Suprapubic skin (tissue), 3 donors: Measurements from ENCODE around the gene TYW1.
"Not testable (repeated sequence)": the region's sequence is repeated elsewhere in the genome, so short reads cannot be mapped to it uniquely, and the experiment has no call there.

Experiments
- EP300 ChIP-seq: sonication (generic); formaldehyde crosslinking; IDR thresholded peaks from one replicate; pipeline ENCODE4 v1.6.1; 2017; ENCODE audit warnings: antibody characterized with exemption
- POLR2A ChIP-seq, 2 donors: fragments of 450-650 bp; IDR thresholded peaks; one replicate each; pipeline ENCODE4 v1.6.1; 2017; ENCODE audit warnings: antibody characterized with exemption in 2 of 2, mild to moderate bottlenecking in 2 of 2, moderate library complexity in 2 of 2
- TF ChIP-seq, protein P1 (sequence below), 2 donors: fragments of 200-600 bp in 1 of 2; fragments of 450-650 bp in 1 of 2; sonication (generic) in 1 of 2; IDR thresholded peaks; one replicate each; pipeline ENCODE4 v1.5.1; 2016 to 2019; ENCODE audit warnings: antibody characterized with exemption in 2 of 2, mild to moderate bottlenecking in 1 of 2, moderate library complexity in 1 of 2

GRCh38 chr7:67226340-67226907 lies 229.8 kb downstream of the TYW1 start:
- TF ChIP-seq POLR2A (IDR thresholded peaks at IDR 0.05); EP300: not testable (repeated sequence)
- TF ChIP-seq, protein P1, sequence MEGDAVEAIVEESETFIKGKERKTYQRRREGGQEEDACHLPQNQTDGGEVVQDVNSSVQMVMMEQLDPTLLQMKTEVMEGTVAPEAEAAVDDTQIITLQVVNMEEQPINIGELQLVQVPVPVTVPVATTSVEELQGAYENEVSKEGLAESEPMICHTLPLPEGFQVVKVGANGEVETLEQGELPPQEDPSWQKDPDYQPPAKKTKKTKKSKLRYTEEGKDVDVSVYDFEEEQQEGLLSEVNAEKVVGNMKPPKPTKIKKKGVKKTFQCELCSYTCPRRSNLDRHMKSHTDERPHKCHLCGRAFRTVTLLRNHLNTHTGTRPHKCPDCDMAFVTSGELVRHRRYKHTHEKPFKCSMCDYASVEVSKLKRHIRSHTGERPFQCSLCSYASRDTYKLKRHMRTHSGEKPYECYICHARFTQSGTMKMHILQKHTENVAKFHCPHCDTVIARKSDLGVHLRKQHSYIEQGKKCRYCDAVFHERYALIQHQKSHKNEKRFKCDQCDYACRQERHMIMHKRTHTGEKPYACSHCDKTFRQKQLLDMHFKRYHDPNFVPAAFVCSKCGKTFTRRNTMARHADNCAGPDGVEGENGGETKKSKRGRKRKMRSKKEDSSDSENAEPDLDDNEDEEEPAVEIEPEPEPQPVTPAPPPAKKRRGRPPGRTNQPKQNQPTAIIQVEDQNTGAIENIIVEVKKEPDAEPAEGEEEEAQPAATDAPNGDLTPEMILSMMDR (IDR thresholded peaks at IDR 0.05): not testable (repeated sequence)
